Muscle of back (tissue), 13 donors: ENCODE results near the gene PSPC1. TPM values are rescaled to one million over a fixed set of nuclear protein-coding genes. Genes with fewer than 3 reads are reported as not detected.
"Not testable (repeated sequence)": the region's sequence is repeated elsewhere in the genome, so short reads cannot be mapped to it uniquely, and the experiment has no call there.

Experiments used
- DNase-seq, 3 donors: peaks; one replicate each; pipeline versions ENCODE4 v3.0.0 to v3.0.0-alpha.2; 2013
- long read RNA-seq, 9 donors: transcript quantifications; one replicate each; lab custom pipeline, GENCODE V29; 2026
- polyA plus RNA-seq, 10 donors: library from polyadenylated mRNA; unstranded; fragments of 120-200 nt; gene quantifications; one replicate each; pipeline ENCODE4 v1.2.1, GENCODE V29; 2013; ENCODE audit not compliant: insufficient read length in 10 of 10

Gene PSPC1, protein sequence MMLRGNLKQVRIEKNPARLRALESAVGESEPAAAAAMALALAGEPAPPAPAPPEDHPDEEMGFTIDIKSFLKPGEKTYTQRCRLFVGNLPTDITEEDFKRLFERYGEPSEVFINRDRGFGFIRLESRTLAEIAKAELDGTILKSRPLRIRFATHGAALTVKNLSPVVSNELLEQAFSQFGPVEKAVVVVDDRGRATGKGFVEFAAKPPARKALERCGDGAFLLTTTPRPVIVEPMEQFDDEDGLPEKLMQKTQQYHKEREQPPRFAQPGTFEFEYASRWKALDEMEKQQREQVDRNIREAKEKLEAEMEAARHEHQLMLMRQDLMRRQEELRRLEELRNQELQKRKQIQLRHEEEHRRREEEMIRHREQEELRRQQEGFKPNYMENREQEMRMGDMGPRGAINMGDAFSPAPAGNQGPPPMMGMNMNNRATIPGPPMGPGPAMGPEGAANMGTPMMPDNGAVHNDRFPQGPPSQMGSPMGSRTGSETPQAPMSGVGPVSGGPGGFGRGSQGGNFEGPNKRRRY
- polyA plus RNA-seq: 10 to 100 TPM; 37.1 to 50.4 (median 43.0) TPM
- long read RNA-seq, donor 1, transcript PSPC1-201 (9 exons, 2,407 nt): major isoform, 5 of 17 reads
- long read RNA-seq, donor 1, partial matches to known transcripts: 5 of 17 reads
- long read RNA-seq, donor 1, other reads (novel, unspliced or antisense): 0 of 17 reads
- long read RNA-seq, donor 2, transcript PSPC1-201 (9 exons, 2,407 nt): major isoform, 7 of 9 reads
- long read RNA-seq, donor 2, partial matches to known transcripts: 0 of 9 reads
- long read RNA-seq, donor 2, other reads (novel, unspliced or antisense): 0 of 9 reads
- long read RNA-seq, donor 3, partial matches to known transcripts: 0 of 1 reads
- long read RNA-seq, donor 3, other reads (novel, unspliced or antisense): 0 of 1 reads
- long read RNA-seq, donor 4, partial matches to known transcripts: 0 of 5 reads
- long read RNA-seq, donor 4, other reads (novel, unspliced or antisense): 0 of 5 reads
- long read RNA-seq, donor 5, transcript PSPC1-201 (9 exons, 2,407 nt): major isoform, 6 of 17 reads
- long read RNA-seq, donor 5, partial matches to known transcripts: 8 of 17 reads
- long read RNA-seq, donor 5, other reads (novel, unspliced or antisense): 0 of 17 reads
- long read RNA-seq, donor 6, partial matches to known transcripts: 0 of 8 reads
- long read RNA-seq, donor 6, other reads (novel, unspliced or antisense): 0 of 8 reads
- long read RNA-seq, donor 7, transcript PSPC1-201 (9 exons, 2,407 nt): major isoform, 6 of 10 reads
- long read RNA-seq, donor 7, partial matches to known transcripts: 0 of 10 reads
- long read RNA-seq, donor 7, other reads (novel, unspliced or antisense): 0 of 10 reads
- long read RNA-seq, donor 8, partial matches to known transcripts: 0 of 6 reads
- long read RNA-seq, donor 8, other reads (novel, unspliced or antisense): 0 of 6 reads
- long read RNA-seq, donor 9: 0 reads

DNA sequence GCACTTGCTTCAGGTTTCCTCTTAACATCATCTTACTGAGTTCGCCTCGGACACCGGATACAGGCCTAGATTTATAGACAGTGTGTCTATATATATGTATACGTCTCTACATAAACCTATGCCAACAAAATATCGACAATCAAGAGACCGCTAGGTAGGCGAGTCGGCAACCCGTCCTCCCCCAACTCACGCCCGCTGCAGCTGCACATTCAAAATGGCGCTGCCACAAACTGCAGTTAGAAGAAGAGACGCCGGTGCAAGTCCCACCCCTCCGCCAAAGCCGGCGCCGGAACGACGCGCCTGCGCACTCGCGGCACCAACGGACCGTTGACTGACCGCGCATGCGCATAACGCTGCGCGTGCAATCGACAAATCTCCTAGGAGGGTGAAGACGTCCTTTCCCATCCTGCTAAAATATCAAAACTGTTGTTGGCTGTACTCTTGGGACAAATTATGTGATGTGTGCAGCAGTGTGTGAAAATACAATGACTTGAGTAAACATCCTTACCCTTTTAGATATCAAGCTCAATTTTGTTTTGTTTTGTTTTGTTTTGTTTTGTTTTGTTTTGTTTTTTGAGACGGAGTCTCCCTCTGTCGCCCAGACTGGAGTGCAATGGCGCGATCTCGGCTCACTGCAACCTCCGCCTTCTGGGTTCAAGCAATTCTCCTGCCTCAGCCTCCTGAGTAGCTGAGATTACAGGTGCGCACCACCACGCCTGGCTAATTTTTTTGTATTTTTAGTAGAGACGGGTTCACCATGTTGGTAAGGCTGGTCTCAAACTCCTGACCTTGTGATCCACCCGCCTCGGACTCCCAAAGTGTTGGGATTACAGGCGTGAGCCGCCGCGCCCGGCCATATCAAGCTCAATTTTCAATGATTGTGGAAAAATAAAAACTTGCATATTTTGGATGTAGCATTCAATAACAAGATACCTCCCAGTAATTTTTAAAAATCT, at the start of gene PSPC1:
PSPC1 (minus strand) TSS at position 219 of the 956 bp plus-strand sequence; CDS start at position 31, 188 bp downstream.
- DNase-seq: peak; percentile 95 to 98 (median 98)

DNA sequence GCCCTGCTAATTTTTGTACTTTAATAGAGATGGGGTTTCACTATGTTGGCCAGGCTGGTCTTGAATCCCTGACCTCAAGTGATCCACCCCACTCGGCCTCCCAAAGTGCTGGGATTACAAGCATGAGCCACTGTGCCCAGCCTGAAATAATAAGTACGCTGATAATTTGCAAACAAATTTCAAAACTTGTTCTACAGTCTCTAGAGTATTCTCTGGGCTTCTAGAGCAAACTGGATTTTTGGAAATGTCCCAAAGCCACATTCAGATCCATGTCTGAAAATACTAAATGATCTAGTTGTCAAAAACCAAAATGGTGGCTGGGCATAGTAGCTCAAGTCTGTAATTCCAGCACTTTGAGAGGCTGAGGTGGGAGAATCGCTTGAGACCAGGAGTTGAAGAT, 39.9 kb upstream of the PSPC1 start:
- no peak for DNase-seq

DNA sequence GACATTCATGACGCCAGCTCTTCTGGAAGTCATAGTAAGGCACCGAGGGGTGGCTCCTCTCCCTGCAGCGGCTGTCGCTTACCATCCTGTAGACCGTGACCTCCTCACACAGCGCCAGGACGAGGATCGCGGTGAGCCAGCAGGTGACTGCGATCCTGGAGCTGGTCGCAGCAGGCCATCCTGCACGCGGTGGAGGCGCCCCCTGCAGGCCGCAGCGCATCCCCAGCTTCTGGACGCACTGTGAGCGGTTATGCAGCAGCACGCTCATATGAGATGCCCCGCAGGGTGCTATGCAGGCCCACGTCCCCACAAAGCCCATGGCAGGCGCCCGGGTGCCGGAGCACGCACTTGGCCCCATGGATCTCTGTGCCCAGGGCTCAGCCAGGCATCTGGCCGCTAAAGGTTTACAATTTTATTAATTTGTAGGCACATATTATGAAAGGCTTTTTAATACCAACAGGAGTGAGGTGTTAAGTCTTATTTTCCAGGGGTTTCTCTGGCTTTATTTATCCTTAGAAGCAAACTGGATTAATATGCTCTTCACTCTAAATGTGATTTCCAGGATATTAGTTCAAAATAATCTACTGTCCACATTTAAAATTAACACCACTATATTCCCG, 35.6 kb upstream of the PSPC1 start:
- peak in 1 of 3 donors; percentile 19 for DNase-seq

- DNase-seq: no peak
Observed at GRCh38 chr13:19817510-19818158, 34.9 kb upstream of the PSPC1 start.

DNA sequence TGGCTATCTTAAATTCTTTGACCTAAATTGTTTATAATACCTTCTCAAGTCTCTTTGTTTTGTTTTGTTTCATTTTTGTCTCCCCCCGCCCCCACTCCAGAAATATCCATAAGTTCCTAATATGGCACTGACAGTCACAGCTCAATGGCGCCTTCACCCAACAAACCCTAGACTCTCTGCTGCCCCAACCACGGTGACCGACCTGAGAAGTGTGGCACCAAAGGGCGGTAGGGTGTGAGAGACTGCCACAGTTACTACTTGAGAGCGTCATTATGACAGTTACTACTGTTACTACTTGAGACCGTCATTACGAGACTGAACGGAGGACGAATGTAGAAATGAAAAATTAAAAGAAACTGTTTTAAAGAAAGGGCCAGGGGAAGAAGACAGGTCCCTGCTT, 34.4 kb upstream of the PSPC1 start:
- DNase-seq: no peak

DNA sequence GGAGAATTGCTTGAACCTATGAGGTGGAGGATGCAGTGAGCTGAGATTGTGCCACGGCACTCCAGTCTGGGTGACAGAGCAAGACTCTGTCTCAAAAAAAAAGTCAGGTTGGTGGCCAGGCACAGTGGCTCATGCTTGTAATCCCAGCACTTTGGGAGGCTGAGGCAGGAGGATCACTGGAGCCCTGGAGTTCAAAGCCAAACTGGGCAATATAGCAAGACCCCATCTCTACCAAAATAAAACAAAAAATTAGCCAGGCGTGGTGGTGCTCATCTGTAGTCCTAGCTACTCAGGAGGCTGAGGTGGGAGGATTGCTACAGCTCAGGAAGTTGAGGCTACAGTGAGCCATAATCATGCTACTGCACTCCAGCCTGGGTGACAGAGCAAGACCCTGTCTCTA, 33.1 kb upstream of the PSPC1 start:
- DNase-seq: not testable (repeated sequence)

DNA sequence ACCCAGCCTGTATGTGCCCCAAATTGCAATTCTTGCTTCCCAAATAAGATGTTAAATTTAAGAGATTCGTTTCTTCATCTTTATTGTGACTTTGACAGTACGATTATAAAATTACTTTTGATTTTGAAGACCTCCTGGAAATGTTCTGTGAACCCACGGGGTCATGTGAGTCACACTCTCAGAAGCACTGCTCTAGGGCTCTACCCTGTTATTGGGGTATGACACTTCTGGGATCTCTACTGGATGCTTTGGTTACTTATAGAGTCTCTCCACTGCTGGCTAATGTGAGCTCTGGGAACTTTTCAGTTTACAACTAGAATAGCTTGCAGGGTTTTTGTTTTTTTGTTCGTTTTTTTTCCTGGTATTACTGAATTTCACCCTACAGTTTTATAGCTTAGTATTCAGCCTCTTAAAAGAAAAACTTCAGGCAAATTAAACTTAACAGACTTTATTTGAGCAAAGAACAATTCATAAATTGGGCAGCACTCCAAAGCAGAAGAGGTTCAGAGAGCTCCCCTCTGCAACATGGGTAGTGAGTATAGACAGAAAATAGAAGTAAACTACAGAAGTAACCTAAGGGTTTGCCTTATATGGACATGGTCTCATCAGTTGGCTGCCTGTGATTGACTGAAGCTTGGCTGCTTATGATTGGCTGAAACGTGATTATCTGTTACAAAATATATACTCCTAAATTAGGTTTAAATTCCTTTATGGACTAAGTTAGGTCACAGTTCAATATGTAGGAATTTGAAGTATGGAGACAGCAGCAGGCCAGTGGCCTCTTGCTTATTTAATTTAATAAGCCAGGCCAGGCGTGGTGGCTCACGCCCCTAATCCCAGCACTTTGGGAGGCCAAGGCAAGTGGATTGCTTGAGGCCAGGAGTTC, 28.5 kb upstream of the PSPC1 start:
- no peak for DNase-seq

DNA sequence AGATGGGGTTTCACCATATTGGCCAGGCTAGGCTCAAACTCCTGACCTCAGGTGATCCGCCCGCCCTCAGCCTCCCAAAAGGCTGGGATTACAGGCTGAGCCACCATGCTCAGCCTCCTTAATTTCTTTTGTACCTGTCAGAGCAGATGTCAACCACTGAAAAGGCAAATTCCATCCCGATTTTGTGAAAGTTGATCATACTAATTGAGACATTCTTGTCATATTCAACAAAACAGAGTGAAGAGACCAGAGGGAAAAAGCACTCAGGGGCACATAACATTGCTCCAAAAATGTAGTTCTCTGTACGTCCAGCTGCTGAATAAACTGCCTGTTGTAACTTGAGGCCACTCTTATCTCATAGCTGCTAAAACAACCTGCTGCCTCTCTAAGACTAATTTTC, 27.4 kb upstream of the PSPC1 start:
- no peak for DNase-seq

DNA sequence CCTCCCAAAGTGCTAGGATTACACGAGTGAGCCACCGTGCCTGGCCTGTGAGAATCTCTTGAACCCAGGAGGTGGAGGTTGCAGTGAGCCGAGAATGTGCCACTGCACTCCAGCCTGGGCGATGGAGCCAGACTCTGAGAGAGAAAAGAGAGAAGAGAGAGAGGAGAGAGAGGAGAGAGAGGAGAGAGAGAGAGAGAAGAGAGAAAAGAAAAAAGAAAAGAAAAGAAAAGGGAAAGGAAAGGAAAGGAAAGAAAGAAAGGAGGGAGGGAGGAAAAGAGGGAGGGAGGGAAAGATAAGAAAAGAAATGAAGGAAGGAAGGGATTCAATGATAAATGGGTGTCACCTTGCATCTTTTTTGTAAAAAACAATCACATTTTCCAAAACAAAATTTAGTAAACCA, 23.0 kb upstream of the PSPC1 start:
- DNase-seq: no peak

GRCh38 chr13:19795956-19796355, 13.2 kb upstream of the PSPC1 start:
- DNase-seq: no peak

- DNase-seq: no peak
Observed at GRCh38 chr13:19794631-19795030, 11.9 kb upstream of the PSPC1 start.

GRCh38 chr13:19791953-19792537, 9.3 kb upstream of the PSPC1 start:
- DNase-seq: no peak

GRCh38 chr13:19782049-19782726, 557 bp downstream of the PSPC1 start:
- DNase-seq: peak; percentile 40 to 91 (median 72)

- DNase-seq: peak in 2 of 3 donors; percentile 3 to 21
Observed at GRCh38 chr13:19781526-19781925, 1.2 kb downstream of the PSPC1 start.

- not testable (repeated sequence) for DNase-seq
Observed at GRCh38 chr13:19780753-19781418, 1.9 kb downstream of the PSPC1 start.

GRCh38 chr13:19772306-19772705, 10.4 kb downstream of the PSPC1 start:
- no peak for DNase-seq

DNA sequence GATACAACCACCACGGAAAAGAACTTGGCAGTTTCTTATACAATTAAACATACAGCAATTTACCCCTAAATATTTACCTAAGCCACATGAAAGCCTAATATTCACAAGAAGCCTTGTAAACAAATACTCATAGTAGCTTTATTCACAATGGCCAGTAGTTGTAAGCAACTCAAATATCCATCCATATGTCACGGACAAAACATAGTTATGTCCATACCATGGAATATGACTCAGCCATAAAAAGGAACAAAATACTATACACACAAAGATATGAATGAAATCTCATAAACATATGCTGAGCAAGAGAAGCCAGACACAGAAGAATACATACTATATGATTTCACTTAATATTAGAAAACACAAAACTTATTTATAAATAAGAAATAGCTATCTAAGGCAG, 12.9 kb downstream of the PSPC1 start:
- no peak for DNase-seq
